NCI-H1417 (cell line): ENCODE measurements around the gene KAT7.
"Not testable (repeated sequence)": the region's sequence is repeated elsewhere in the genome, so short reads cannot be mapped to it uniquely, and the experiment has no call there.

Source experiments
- DNase-seq, 3 experiments: peaks; one replicate each; lab custom pipeline; 2025; lab: John Stamatoyannopoulos, UW

The KAT7 gene

GRCh38 chr17:49809056-49809455, 20.6 kb downstream of the KAT7 start:
- DNase-seq: no peak

DNA sequence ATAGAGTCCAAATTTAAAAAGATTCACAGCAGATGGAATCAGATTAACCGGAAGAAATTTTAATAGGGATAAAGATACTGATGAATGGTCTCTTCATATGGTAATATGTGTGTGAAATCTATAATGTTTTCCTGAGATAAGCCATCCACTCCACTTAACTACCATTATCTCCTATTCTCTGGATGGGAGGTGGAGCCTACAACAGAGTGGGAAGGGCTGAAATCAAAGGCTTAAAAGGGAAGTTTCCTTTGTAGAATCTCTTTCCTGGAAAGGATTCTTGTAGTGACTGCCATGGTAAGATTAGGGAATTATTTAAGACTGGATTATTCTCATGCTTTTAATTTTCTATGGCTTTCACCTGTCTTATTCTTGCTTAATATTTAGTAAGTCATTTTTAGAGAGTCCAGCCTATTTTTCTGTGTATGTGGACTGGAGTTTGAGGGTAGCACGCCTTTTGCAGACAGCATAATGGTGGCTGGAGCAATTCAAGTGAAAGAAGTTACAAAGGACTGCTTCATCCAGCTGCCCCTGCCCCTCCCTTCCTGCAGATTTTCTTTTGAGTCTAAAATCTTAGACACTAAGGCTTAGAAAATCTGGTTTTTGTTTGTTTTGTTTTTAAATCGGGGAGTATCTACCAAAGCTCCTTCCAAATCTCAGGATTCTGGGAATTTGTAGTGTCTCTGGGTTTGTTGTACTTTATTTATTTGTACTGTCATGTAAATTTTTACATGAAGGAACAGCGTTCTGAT, 26.5 kb downstream of the KAT7 start:
- no peak for DNase-seq

DNA sequence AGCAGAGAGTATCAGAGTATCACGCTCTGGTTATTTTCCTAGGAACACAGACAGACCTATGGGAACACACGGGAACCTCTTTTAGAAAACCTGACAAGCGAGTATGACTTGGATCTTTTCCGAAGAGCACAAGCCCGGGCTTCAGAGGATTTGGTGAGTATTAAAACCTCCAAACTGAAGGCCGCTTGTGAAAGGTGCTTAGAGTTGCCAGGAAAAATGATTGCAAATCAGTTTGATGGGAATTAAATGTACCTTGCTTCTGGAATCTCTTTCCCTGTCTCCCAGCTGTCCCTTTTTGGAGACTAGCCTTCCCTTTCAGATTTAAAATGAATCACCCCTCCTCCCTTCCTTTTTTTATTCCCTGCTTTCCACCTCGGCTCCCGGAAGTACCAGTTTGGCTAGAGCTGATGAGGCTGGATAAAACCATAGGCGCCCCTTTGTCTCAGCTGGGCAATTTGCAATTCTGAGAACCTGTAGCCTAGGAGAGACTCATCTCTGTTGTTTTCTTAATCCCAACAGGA, 27.3 kb downstream of the KAT7 start:
- DNase-seq: no peak

- no peak for DNase-seq
Measured at GRCh38 chr17:49817993-49818392, 29.5 kb downstream of the KAT7 start.

DNA sequence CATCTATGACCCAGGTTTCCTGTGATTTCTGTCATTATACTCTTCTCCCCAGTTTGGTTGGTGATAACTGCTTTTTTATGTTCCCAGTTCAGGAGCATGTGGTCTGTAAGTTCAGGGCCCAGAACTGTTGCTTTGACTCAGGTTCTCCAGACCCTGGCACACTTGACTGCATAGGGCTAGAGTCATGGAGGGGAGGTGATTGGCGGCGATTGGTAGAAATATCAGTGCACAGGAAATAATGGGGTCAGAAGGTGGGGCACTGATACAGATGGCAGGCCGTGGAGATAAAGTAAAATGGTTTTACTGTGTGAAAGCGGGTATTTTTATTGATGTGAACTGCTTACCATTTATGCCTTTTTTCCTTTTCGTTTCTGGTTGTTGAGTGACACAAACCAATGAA, 30.7 kb downstream of the KAT7 start:
- no peak for DNase-seq

DNA sequence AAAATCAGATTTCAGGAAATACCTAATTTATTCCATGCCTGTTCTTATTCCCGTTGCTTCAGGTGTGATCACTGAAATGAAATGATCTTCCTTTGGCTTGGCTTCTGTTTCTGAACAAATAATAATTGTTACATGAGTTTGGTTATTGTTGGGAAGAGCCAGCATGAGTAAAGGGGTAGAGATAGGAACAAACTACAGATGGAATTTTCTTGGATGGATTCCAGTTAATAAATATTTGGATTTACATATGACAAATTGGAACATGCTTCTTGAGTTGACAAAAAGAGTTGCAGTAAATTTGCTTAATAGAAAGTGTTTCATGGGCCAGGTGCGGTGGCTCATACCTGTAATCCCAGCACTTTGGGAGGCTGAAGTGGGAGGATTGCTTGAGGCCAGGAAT, 31.2 kb downstream of the KAT7 start:
- no peak for DNase-seq

DNA sequence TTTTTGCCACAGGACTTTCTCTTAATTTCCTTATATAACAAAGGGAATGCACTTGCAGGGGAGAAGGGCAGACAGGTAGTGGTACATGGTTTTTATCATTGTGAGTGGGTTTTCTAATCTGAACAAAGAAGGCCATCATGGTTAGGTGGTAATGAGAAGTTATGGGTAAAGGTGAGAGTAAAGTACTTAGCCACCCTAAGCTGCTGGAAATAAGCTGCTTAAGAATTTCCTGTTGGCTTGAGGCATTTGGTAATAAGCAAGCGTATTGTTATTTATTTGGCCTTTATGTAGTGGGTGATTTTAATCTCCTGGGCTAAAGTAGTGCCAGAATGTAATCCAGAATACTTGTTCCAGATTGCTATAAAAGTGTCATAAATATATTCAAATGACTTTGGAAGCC, 32.3 kb downstream of the KAT7 start:
- DNase-seq: no peak

DNA sequence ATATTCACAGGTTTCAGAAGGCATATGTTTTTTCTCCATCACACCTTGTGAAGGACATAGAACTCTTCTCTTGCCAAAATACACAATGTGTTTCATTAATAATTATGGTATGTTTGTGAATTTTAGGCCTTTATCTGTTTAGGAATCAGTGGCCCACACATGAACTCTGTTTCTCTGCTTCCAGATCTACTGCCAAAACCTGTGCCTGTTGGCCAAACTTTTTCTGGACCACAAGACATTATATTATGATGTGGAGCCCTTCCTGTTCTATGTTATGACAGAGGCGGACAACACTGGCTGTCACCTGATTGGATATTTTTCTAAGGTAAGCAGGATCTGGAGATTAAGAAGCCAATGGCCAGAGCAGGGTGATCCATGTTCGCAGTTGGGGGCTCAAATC, 33.0 kb downstream of the KAT7 start:
- DNase-seq: no peak

- DNase-seq: peak in 2 of 3 experiments; percentile 4 to 44
Measured at GRCh38 chr17:49821916-49822315, 33.4 kb downstream of the KAT7 start.

- DNase-seq: no peak
Measured at GRCh38 chr17:49822829-49823228, 34.3 kb downstream of the KAT7 start.

- no peak for DNase-seq
Measured at GRCh38 chr17:49823614-49824013, 35.1 kb downstream of the KAT7 start.

DNA sequence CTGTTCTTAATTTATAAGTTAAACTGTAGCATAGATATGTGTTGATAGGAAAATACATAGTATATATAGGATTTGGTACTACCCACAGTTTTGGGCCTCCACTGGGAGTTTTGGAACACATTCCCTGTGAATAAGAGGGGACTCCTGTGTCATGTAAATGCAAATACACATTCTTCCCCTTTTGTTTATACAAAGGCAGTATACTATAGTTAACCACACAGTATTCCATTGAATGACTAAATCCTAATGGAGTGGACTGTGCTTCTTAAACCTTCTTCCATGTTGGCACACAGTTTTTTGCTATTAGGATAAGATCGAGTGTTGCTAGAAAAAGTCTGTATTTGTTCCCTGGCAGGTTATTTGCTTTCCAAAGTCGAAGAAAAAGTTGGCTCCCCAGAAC, 37.2 kb downstream of the KAT7 start:
- DNase-seq: no peak

GRCh38 chr17:49828325-49828724, 39.8 kb downstream of the KAT7 start:
- not testable (repeated sequence) for DNase-seq

GRCh38 chr17:49829026-49829425, 40.5 kb downstream of the KAT7 start:
- no peak for DNase-seq

DNA sequence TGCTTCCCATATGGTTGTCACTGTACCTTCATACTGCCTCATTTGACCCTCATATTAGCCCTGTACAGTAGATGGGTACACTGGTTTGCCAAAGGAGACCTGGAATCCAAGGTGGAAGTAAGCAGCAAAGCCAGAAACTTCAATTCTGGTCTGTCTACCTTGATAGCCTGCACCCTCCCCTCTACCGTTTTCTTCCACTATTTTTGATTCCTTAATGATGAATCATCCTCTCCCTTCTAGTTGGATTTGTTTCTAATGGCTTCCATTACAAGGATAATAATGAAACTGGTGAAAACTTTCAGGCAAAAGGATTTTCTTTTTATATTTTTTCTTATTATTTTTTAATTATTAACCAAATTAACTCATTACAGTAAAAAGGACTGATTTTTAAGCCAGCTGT, 42.1 kb downstream of the KAT7 start:
- DNase-seq: no peak

- DNase-seq: no peak
Measured at GRCh38 chr17:49832840-49833599, 44.5 kb downstream of the KAT7 start.

DNA sequence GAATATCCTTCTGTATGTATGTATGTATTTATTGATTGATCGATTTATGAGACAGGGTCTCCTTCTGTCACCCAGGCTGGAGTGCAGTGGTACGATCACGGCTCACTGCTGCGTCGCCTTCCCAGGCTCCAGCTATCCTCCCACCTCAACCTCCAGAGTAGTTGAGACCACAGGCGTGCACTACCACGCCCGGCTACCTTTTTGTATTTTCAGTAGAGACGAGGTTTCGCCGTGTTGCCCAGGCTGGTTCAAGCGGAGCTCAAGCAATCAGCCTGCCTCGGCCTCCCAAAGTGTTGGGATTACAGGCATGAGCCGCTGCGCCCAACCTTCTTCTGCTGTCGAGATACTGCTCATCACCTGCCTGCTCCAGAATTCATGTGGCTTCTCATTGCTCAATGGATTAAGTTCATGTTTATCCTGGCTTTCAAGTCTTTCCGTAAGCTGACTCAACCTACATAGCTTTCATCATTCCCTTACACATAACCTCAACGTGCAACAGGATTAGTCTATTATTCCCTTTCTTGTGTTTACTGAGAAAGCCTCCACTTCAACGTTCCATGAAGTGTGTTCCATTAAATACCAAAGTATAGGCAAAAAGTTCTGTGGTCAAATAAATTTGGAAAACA, 45.8 kb downstream of the KAT7 start:
- no peak for DNase-seq

GRCh38 chr17:49835472-49835871, 47.0 kb downstream of the KAT7 start:
- DNase-seq: no peak

DNA sequence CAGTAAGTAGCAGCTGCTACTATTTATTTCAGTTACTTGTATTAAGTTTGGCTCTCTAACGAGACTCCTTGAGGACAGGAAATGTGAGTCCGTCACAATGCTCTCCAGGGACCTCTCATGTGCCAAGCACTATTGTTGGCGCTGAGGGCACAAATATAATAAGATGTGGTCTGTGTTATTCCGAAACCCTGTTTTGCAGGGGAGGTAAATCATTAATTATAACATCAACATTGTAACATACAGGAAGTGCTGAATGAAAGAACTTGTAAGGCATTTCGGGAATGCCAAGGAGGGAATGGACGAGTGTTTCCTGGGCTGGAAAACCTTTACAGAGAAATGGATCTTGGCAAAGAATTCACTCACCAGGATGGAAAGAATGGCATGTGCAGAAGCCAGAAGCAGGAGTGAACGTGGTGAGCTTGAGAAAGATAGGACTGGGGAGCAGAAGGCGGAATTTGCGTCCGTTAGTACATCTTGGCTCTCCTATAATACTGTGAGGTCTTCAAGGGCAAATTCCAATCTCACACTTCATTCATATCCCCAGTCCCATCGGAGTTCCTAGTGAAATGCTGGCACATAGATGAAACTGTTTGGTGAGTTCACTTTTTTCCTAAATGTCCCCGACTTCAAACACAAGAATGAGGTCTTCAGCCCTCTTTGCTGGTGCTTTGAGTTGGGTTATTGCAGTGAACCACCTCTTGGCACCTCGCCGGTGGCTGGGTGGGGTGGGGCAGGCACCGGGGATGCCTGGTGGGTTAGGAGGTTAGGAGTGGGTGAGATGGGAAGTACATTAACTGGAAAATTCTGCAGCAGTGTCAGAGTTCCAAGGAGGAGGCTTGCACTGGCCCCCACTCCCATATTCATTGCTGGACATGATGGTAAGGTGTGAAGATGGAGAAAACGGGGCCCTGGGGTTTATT, 47.9 kb downstream of the KAT7 start:
- DNase-seq: no peak

GRCh38 chr17:49839455-49839854, 51.0 kb downstream of the KAT7 start:
- DNase-seq: no peak

DNA sequence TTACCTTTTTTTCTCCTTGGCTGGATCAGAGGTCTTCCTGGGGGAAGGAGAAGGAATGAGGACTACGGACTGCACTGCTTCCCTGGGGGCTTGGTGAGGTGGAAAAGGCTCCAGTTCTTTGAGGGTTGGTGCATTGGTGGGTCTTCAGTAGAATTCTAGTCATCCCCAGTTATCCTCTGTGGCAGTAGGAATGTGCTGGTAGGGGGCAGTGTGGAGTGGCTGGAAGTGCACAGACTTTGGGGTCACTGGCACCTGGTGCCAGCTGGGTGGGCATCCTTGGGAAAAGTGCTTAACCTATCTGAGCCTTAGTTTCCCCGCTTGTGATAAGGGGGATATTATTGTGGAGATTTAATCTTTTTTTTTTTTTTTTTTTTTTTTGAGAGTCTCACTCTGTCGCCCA, 53.1 kb downstream of the KAT7 start:
- no peak for DNase-seq

DNA sequence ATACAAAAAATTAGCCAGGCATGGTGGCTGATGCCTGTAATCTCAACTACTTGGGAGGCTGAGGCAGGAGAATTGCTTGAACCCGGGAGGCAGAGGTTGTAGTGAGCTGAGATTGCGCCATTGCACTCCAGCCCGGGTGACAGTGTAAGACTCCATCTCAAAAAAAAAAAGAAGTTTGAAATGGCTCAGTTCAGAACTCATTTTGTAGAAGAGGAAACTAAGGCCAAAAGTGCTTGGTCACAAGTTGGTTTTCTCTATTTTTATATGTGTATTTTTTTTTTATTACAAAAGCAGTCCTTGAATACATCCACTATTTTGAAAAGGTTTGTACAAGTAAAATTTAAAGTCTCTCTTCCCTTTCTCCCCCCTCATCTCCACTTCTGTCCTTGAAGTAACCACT, 53.9 kb downstream of the KAT7 start:
- DNase-seq: no peak
